ENCODE results near the gene UCMA.

- TF ChIP-seq CTCF (conservative IDR thresholded peaks at IDR 0.05; ENCODE audit: low read depth, low read length) (no peak), EZH2 (IDR thresholded peaks at IDR 0.05; ENCODE audit: borderline replicate concordance, low read depth, low read length, poor library complexity, severe bottlenecking) (no peak)
These were observed 23.5 kb upstream of the UCMA start for GRCh38 chr10:13257621-13258140.

Measured in A673 (cell line).